WTC11 (cell line): ENCODE measurements around the gene CINP. TPM values are rescaled to one million over a fixed set of nuclear protein-coding genes. Genes with fewer than 3 reads are reported as not detected.

ENCODE experiments used
- ATAC-seq: fragments of 200-7000 bp; cut with Tn5 transposase; 2 replicates; pipeline ENCODE4 v1.10.0; 2021; ENCODE audit warnings: mild to moderate bottlenecking, moderate library complexity
- CTCF ChIA-PET: fragments of 300-600 bp; sonication (Branson Sonifier 250); formaldehyde crosslinking; loops from one replicate; lab custom pipeline; 2021; ENCODE audit warnings: antibody characterized with exemption; lab: Charles Lee
- POLR2A ChIA-PET: fragments of 350-600 bp; sonication (Branson Sonifier 250); formaldehyde crosslinking; loops from one replicate; lab custom pipeline; 2021; ENCODE audit warnings: antibody characterized with exemption; lab: Charles Lee
- DNase-seq: peaks from one replicate; pipeline ENCODE4 v3.0.0; 2021; ENCODE audit warnings: low spot score
- H3K27ac Mint-ChIP-seq: 2 replicates; pipeline ENCODE4 v1.8.0; 2021; ENCODE audit warnings: mixed read lengths
- H3K27me3 Mint-ChIP-seq: 2 replicates; pipeline ENCODE4 v1.8.0; 2021; ENCODE audit warnings: low read depth, mild to moderate bottlenecking, moderate library complexity, mixed read lengths
- H3K36me3 Mint-ChIP-seq: 2 replicates; pipeline ENCODE4 v1.8.0; 2021; ENCODE audit warnings: mixed read lengths
- H3K4me1 Mint-ChIP-seq: 2 replicates; pipeline ENCODE4 v1.8.0; 2022; ENCODE audit warnings: mixed read lengths
- H3K4me3 Mint-ChIP-seq: 2 replicates; pipeline ENCODE4 v1.8.0; 2021; ENCODE audit warnings: mild to moderate bottlenecking, moderate library complexity, mixed read lengths
- H3K9me3 Mint-ChIP-seq: 2 replicates; pipeline ENCODE4 v1.8.0; 2021; ENCODE audit warnings: mixed read lengths
- AFF4 ChIP-seq: sonication (generic); formaldehyde crosslinking; IDR thresholded peaks from 2 replicates; pipeline ENCODE4 v1.8.1; 2023; ENCODE audit warnings: mild to moderate bottlenecking, missing genetic modification reagents, borderline replicate concordance
- ATF6 ChIP-seq: sonication (generic); formaldehyde crosslinking; IDR thresholded peaks from 2 replicates; pipeline ENCODE4 v1.8.1; 2023; ENCODE audit warnings: mild to moderate bottlenecking, missing genetic modification reagents
- E2F1 ChIP-seq: sonication (generic); formaldehyde crosslinking; IDR thresholded peaks from 2 replicates; pipeline ENCODE4 v1.8.0; 2022; ENCODE audit warnings: mild to moderate bottlenecking, missing genetic modification reagents
- ESRRA ChIP-seq: sonication (generic); formaldehyde crosslinking; IDR thresholded peaks from 2 replicates; pipeline ENCODE4 v1.8.1; 2022; ENCODE audit warnings: mild to moderate bottlenecking, missing genetic modification reagents, borderline replicate concordance
- ETV6 ChIP-seq: sonication (generic); formaldehyde crosslinking; IDR thresholded peaks from 2 replicates; pipeline ENCODE4 v1.8.1; 2022; ENCODE audit warnings: mild to moderate bottlenecking, missing genetic modification reagents
- FOXP1 ChIP-seq: sonication (generic); formaldehyde crosslinking; IDR thresholded peaks from 2 replicates; pipeline ENCODE4 v1.8.0; 2022; ENCODE audit warnings: missing genetic modification reagents, mild to moderate bottlenecking, moderate library complexity, borderline replicate concordance
- IRF2 ChIP-seq: sonication (generic); formaldehyde crosslinking; IDR thresholded peaks from 2 replicates; pipeline ENCODE4 v1.8.0; 2022; ENCODE audit warnings: low read depth, missing genetic modification reagents, borderline replicate concordance
- JUN ChIP-seq: sonication (generic); formaldehyde crosslinking; IDR thresholded peaks from 2 replicates; pipeline ENCODE4 v1.8.0; 2023; ENCODE audit warnings: mild to moderate bottlenecking, missing genetic modification reagents
- NFYB ChIP-seq: sonication (generic); formaldehyde crosslinking; conservative IDR thresholded peaks from 2 replicates; pipeline ENCODE4 v1.8.0; 2022; ENCODE audit warnings: low read depth, missing genetic modification reagents
- NR2C2 ChIP-seq: sonication (generic); formaldehyde crosslinking; IDR thresholded peaks from 2 replicates; pipeline ENCODE4 v1.8.0; 2022; ENCODE audit warnings: mild to moderate bottlenecking, missing genetic modification reagents
- OVOL2 ChIP-seq: fragments of 250-450 bp; sonication (Bioruptor Pico); IDR thresholded peaks from 2 replicates; pipeline ENCODE4 v1.9.0; 2021; ENCODE audit warnings: mild to moderate bottlenecking, borderline replicate concordance
- PRDM15 ChIP-seq: sonication (generic); formaldehyde crosslinking; IDR thresholded peaks from 2 replicates; pipeline ENCODE4 v1.8.0; 2022; ENCODE audit warnings: missing genetic modification reagents
- ZNF121 ChIP-seq: sonication (generic); formaldehyde crosslinking; IDR thresholded peaks from 2 replicates; pipeline ENCODE4 v1.8.0; 2023; ENCODE audit warnings: missing genetic modification reagents
- ZNF423 ChIP-seq: fragments of 250-450 bp; sonication (Bioruptor Pico); IDR thresholded peaks from 2 replicates; pipeline ENCODE4 v2.1.2; 2022; ENCODE audit warnings: mild to moderate bottlenecking, moderate library complexity
- ZNF671 ChIP-seq: fragments of 250-450 bp; sonication (Bioruptor Pico); IDR thresholded peaks from 2 replicates; pipeline ENCODE4 v1.8.0; 2021; ENCODE audit warnings: mild to moderate bottlenecking
- total RNA-seq: library from RNA; stranded (reverse); gene quantifications from 3 replicates; pipeline ENCODE4 v1.2.3, GENCODE V29; 2021
- TF ChIP-seq, protein P1 (sequence below): sonication (generic); formaldehyde crosslinking; IDR thresholded peaks from 2 replicates; pipeline ENCODE4 v1.8.0; 2023; ENCODE audit warnings: missing genetic modification reagents, mild to moderate bottlenecking, borderline replicate concordance
- TF ChIP-seq, protein P2 (sequence below): fragments of 200-600 bp; IDR thresholded peaks from 2 replicates; pipeline ENCODE4 v1.8.0; 2022; ENCODE audit warnings: antibody characterized with exemption
- TF ChIP-seq, protein P3 (sequence below): fragments of 250-450 bp; sonication (Bioruptor Pico); IDR thresholded peaks from 2 replicates; pipeline ENCODE4 v1.8.0; 2021; ENCODE audit warnings: mild to moderate bottlenecking

The CINP gene
- total RNA-seq, 1 experiment from 2014 or later: 38.3 TPM

DNA sequence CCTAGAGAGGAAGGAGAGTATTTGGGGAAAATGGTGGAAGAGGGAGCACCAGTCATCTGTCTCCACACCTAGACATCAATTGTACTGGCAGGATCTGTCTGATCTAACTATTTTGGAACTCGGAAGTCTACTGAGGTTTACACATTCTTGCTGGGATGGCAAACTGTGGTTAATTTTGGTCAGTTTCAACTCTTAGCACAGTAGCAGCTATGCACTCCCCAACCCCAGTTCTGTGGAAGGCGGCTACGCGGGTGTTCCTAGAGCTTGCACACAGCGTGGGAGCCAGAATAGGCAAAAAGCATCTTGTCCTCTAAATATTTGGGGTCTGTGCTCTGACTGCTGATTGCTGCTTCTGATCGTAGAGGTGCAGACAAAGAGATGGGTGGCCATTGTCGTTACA lies 33.8 kb upstream of the CINP start:
- CTCF ChIA-PET: no interaction called here
- TF ChIP-seq JUN (CRISPR knock-in tag): no peak
- TF ChIP-seq ZNF671 (CRISPR knock-in tag): no peak
- TF ChIP-seq, protein P1, sequence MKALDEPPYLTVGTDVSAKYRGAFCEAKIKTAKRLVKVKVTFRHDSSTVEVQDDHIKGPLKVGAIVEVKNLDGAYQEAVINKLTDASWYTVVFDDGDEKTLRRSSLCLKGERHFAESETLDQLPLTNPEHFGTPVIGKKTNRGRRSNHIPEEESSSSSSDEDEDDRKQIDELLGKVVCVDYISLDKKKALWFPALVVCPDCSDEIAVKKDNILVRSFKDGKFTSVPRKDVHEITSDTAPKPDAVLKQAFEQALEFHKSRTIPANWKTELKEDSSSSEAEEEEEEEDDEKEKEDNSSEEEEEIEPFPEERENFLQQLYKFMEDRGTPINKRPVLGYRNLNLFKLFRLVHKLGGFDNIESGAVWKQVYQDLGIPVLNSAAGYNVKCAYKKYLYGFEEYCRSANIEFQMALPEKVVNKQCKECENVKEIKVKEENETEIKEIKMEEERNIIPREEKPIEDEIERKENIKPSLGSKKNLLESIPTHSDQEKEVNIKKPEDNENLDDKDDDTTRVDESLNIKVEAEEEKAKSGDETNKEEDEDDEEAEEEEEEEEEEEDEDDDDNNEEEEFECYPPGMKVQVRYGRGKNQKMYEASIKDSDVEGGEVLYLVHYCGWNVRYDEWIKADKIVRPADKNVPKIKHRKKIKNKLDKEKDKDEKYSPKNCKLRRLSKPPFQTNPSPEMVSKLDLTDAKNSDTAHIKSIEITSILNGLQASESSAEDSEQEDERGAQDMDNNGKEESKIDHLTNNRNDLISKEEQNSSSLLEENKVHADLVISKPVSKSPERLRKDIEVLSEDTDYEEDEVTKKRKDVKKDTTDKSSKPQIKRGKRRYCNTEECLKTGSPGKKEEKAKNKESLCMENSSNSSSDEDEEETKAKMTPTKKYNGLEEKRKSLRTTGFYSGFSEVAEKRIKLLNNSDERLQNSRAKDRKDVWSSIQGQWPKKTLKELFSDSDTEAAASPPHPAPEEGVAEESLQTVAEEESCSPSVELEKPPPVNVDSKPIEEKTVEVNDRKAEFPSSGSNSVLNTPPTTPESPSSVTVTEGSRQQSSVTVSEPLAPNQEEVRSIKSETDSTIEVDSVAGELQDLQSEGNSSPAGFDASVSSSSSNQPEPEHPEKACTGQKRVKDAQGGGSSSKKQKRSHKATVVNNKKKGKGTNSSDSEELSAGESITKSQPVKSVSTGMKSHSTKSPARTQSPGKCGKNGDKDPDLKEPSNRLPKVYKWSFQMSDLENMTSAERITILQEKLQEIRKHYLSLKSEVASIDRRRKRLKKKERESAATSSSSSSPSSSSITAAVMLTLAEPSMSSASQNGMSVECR: no peak
- TF ChIP-seq ETV6: no peak
- no peak for TF ChIP-seq OVOL2 (CRISPR knock-in tag)
- no peak for TF ChIP-seq ESRRA (CRISPR knock-in tag)
- no peak for TF ChIP-seq FOXP1
- TF ChIP-seq PRDM15 (CRISPR knock-in tag): no peak
- no peak for TF ChIP-seq IRF2 (CRISPR knock-in tag)
- TF ChIP-seq NFYB (CRISPR knock-in tag): no peak
- TF ChIP-seq AFF4: no peak
- TF ChIP-seq, protein P2, sequence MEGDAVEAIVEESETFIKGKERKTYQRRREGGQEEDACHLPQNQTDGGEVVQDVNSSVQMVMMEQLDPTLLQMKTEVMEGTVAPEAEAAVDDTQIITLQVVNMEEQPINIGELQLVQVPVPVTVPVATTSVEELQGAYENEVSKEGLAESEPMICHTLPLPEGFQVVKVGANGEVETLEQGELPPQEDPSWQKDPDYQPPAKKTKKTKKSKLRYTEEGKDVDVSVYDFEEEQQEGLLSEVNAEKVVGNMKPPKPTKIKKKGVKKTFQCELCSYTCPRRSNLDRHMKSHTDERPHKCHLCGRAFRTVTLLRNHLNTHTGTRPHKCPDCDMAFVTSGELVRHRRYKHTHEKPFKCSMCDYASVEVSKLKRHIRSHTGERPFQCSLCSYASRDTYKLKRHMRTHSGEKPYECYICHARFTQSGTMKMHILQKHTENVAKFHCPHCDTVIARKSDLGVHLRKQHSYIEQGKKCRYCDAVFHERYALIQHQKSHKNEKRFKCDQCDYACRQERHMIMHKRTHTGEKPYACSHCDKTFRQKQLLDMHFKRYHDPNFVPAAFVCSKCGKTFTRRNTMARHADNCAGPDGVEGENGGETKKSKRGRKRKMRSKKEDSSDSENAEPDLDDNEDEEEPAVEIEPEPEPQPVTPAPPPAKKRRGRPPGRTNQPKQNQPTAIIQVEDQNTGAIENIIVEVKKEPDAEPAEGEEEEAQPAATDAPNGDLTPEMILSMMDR: no peak
- TF ChIP-seq, protein P3, sequence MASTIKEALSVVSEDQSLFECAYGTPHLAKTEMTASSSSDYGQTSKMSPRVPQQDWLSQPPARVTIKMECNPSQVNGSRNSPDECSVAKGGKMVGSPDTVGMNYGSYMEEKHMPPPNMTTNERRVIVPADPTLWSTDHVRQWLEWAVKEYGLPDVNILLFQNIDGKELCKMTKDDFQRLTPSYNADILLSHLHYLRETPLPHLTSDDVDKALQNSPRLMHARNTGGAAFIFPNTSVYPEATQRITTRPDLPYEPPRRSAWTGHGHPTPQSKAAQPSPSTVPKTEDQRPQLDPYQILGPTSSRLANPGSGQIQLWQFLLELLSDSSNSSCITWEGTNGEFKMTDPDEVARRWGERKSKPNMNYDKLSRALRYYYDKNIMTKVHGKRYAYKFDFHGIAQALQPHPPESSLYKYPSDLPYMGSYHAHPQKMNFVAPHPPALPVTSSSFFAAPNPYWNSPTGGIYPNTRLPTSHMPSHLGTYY (CRISPR knock-in tag): no peak
- TF ChIP-seq NR2C2 (CRISPR knock-in tag): no peak
- TF ChIP-seq ZNF423 (CRISPR knock-in tag): no peak
- no peak for TF ChIP-seq E2F1 (CRISPR knock-in tag)
- no peak for TF ChIP-seq ATF6
- TF ChIP-seq ZNF121 (CRISPR knock-in tag): no peak
- no peak for ATAC-seq
- peaks cover 25% of the 10 kb centered on the region for H3K36me3 Mint-ChIP-seq
- H3K4me1 Mint-ChIP-seq: peaks cover 30% of the 10 kb centered on the region
- no peak for DNase-seq
- no peak overlapping the region for H3K4me3 Mint-ChIP-seq
- POLR2A ChIA-PET: no interaction called here
- H3K9me3 Mint-ChIP-seq: peaks cover 19% of the 10 kb centered on the region
- no peaks in the 10 kb centered on the region for H3K27me3 Mint-ChIP-seq
- H3K27ac Mint-ChIP-seq: peak overlapping the region; percentile 19
